Vagina (tissue), 2 donors: Measurements from ENCODE around the gene KRTAP5-5.

Experiments used
- CTCF ChIP-seq, 3 experiments: fragments of 450-650 bp in 2 of 3; fragments of 200-600 bp in 1 of 3; sonication (generic) in 1 of 3; IDR thresholded peaks; one replicate each; pipeline ENCODE4 v1.5.1; 2017 to 2019; ENCODE audit warnings: antibody characterized with exemption in 3 of 3, mild to moderate bottlenecking in 2 of 3, moderate library complexity in 2 of 3
- POLR2AphosphoS5 ChIP-seq, 2 donors: sonication (generic); formaldehyde crosslinking; IDR thresholded peaks; one replicate each; pipeline ENCODE4 v1.9.0; 2017; ENCODE audit warnings: antibody characterized with exemption in 2 of 2, mild to moderate bottlenecking in 2 of 2, low read depth in 1 of 2; ENCODE audit not compliant: insufficient read depth in 1 of 2

DNA sequence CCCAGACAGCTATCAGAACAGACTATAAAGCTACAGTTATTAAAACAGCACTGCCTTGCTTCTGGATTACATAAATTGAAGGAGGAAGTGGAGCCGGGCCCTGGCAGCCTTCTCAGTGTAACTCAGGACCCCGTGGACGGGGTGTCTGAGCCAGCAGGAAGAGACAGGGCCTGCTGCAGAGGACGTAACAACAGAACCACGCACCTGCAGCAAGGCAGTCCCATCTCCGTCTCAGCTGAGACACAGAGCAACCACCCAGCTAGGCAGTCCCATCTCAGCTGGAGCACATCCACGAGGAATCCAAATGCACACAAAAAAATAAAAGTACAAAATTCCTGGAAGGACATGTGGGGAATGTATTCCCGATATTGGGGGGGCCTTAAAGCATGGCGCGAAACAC is 50.3 kb downstream of the KRTAP5-5 start:
- TF ChIP-seq CTCF (IDR thresholded peaks at IDR 0.05) (no peak), POLR2AphosphoS5 (IDR thresholded peaks at IDR 0.05; ENCODE audit: insufficient read depth in 1 of 2, low read depth in 1 of 2) (no peak)
